GM19438 (cell line): ENCODE data around the gene PIK3C2A.

Experiments used
- ATAC-seq: cut with Tn5 transposase; IDR thresholded peaks from one replicate; pipeline ENCODE4 v1.9.1; 2021; ENCODE audit warnings: low read depth; ENCODE audit not compliant: unreplicated experiment

PIK3C2A gene

GRCh38 chr11:17214338-17214737 lies 6.6 kb upstream of the PIK3C2A start:
- no peak for ATAC-seq

- ATAC-seq: no peak
Measured at GRCh38 chr11:17211286-17211685, 3.5 kb upstream of the PIK3C2A start.

- ATAC-seq: no peak
Measured at GRCh38 chr11:17209939-17210245, 2.1 kb upstream of the PIK3C2A start.

- peak; percentile 60 for ATAC-seq
Measured at GRCh38 chr11:17208257-17208999, 642 bp upstream of the PIK3C2A start.

- no peak for ATAC-seq
Measured at GRCh38 chr11:17206463-17206862, 1.3 kb downstream of the PIK3C2A start.

GRCh38 chr11:17197431-17197898 lies 10.3 kb downstream of the PIK3C2A start:
- no peak for ATAC-seq

- ATAC-seq: no peak
Measured at GRCh38 chr11:17188675-17189074, 19.1 kb downstream of the PIK3C2A start.

GRCh38 chr11:17186932-17187692 lies 20.7 kb downstream of the PIK3C2A start:
- no peak for ATAC-seq

GRCh38 chr11:17185938-17186337 lies 21.8 kb downstream of the PIK3C2A start:
- ATAC-seq: no peak

- ATAC-seq: no peak
Measured at GRCh38 chr11:17184882-17185587, 22.8 kb downstream of the PIK3C2A start.

- ATAC-seq: no peak
Measured at GRCh38 chr11:17183836-17184235, 23.9 kb downstream of the PIK3C2A start.

GRCh38 chr11:17179970-17180369 lies 27.8 kb downstream of the PIK3C2A start:
- ATAC-seq: no peak

- ATAC-seq: no peak
Measured at GRCh38 chr11:17173332-17173731, 34.5 kb downstream of the PIK3C2A start.

GRCh38 chr11:17171916-17172315 lies 35.9 kb downstream of the PIK3C2A start:
- no peak for ATAC-seq

- no peak for ATAC-seq
Measured at GRCh38 chr11:17171343-17171742, 36.4 kb downstream of the PIK3C2A start.

GRCh38 chr11:17169876-17170275 lies 37.9 kb downstream of the PIK3C2A start:
- ATAC-seq: no peak

- ATAC-seq: no peak
Measured at GRCh38 chr11:17165247-17165890, 42.4 kb downstream of the PIK3C2A start.

GRCh38 chr11:17164361-17165246 lies 43.2 kb downstream of the PIK3C2A start:
- ATAC-seq: no peak

GRCh38 chr11:17163736-17164135 lies 44.0 kb downstream of the PIK3C2A start:
- ATAC-seq: no peak

GRCh38 chr11:17163291-17163690 lies 44.5 kb downstream of the PIK3C2A start:
- ATAC-seq: no peak
